CD14-positive monocyte (primary cell): ENCODE results near the gene FANCC. TPM values are rescaled to one million over a fixed set of nuclear protein-coding genes. Genes with fewer than 3 reads are reported as not detected.

Experiments used
- DNase-seq, 3 donors: peaks; one replicate each; pipeline ENCODE4 v3.0.0-alpha.2; 2011 to 2022
- H2AFZ ChIP-seq: 2 replicates; pipeline ENCODE4 v1.6.0; 2012; ENCODE audit warnings: mild to moderate bottlenecking, low read depth, low read length, inconsistent platforms; ENCODE audit not compliant: insufficient read depth, poor library complexity, severe bottlenecking
- H3K27ac ChIP-seq, 2 donors: 1 replicate in 1 of 2; 2 replicates in 1 of 2; pipeline ENCODE4 v1.5.1; 2012 to 2013; ENCODE audit warnings: low read length in 2 of 2, control low read depth in 1 of 2, inconsistent platforms in 1 of 2, low read depth in 1 of 2, mild to moderate bottlenecking in 1 of 2
- H3K27me3 ChIP-seq, 2 donors: one replicate each; pipeline versions ENCODE4 v1.6.0 to v1.6.1; 2011 to 2013; ENCODE audit warnings: low read length in 2 of 2; ENCODE audit not compliant: control insufficient read depth in 2 of 2, insufficient read depth in 2 of 2
- H3K36me3 ChIP-seq, 2 donors: replicated peaks in 1 of 2; 1 replicate in 1 of 2; 2 replicates in 1 of 2; pipeline versions ENCODE4 v1.5.1 to v1.6.1; 2012 to 2013; ENCODE audit warnings: low read length in 2 of 2, control low read depth in 1 of 2, inconsistent platforms in 1 of 2, mild to moderate bottlenecking in 1 of 2; ENCODE audit not compliant: insufficient read depth in 2 of 2, control insufficient read depth in 1 of 2
- H3K4me1 ChIP-seq, 2 donors: 1 replicate in 1 of 2; 2 replicates in 1 of 2; pipeline versions ENCODE4 v1.5.1 to v1.6.1; 2012 to 2013; ENCODE audit warnings: low read length in 2 of 2, control low read depth in 1 of 2, inconsistent platforms in 1 of 2, mild to moderate bottlenecking in 1 of 2, moderate library complexity in 1 of 2; ENCODE audit not compliant: insufficient read depth in 2 of 2, control insufficient read depth in 1 of 2
- H3K4me2 ChIP-seq: replicated peaks from 2 replicates; pipeline ENCODE3; 2012; ENCODE audit warnings: low read length, moderate library complexity, mild to moderate bottlenecking; ENCODE audit not compliant: poor library complexity, severe bottlenecking; ENCODE audit errors: extremely low read depth
- H3K4me3 ChIP-seq, 3 experiments: fragments of 200-600 bp in 1 of 3; sonication (generic) in 1 of 3; replicated peaks in 1 of 3; 1 replicate in 2 of 3; 2 replicates in 1 of 3; pipeline ENCODE4 v1.5.1; 2011 to 2013; ENCODE audit warnings: low read length in 3 of 3, mild to moderate bottlenecking in 3 of 3, control low read depth in 2 of 3, low read depth in 2 of 3, inconsistent platforms in 1 of 3, moderate library complexity in 1 of 3
- H3K79me2 ChIP-seq: 2 replicates; pipeline ENCODE4 v1.6.0; 2012; ENCODE audit warnings: mild to moderate bottlenecking, control low read depth, inconsistent platforms, low read length, moderate library complexity; ENCODE audit not compliant: insufficient read depth
- H3K9ac ChIP-seq: 2 replicates; pipeline ENCODE4 v1.6.0; 2017; ENCODE audit warnings: low read length, mild to moderate bottlenecking; ENCODE audit not compliant: insufficient read depth, poor library complexity, severe bottlenecking
- H3K9me3 ChIP-seq, 2 donors: replicated peaks in 1 of 2; 1 replicate in 1 of 2; 2 replicates in 1 of 2; pipeline versions ENCODE4 v1.5.1 to v1.6.1; 2012 to 2013; ENCODE audit warnings: low read length in 2 of 2, control low read depth in 1 of 2; ENCODE audit not compliant: control insufficient read depth in 1 of 2, insufficient read depth in 1 of 2
- H4K20me1 ChIP-seq: 2 replicates; pipeline ENCODE4 v1.6.0; 2012; ENCODE audit warnings: mild to moderate bottlenecking, low read length, control low read depth, moderate library complexity; ENCODE audit not compliant: insufficient read depth
- H3K27ac Mint-ChIP-seq, 7 donors: one replicate each; pipeline ENCODE4 v1.8.0; 2020; ENCODE audit warnings: mild to moderate bottlenecking in 7 of 7, mixed read lengths in 7 of 7, moderate library complexity in 6 of 7, inconsistent platforms in 2 of 7
- H3K27me3 Mint-ChIP-seq, 3 donors: one replicate each; pipeline ENCODE4 v1.8.0; 2021 to 2022; ENCODE audit warnings: low read depth in 3 of 3, mild to moderate bottlenecking in 3 of 3, mixed read lengths in 3 of 3, moderate library complexity in 3 of 3, inconsistent platforms in 1 of 3
- H3K36me3 Mint-ChIP-seq, 2 donors: one replicate each; pipeline ENCODE4 v1.8.0; 2020; ENCODE audit warnings: mixed read lengths in 2 of 2, inconsistent platforms in 1 of 2, mild to moderate bottlenecking in 1 of 2
- H3K4me1 Mint-ChIP-seq: one replicate; pipeline ENCODE4 v1.8.0; 2020; ENCODE audit warnings: mild to moderate bottlenecking, mixed read lengths
- H3K4me3 Mint-ChIP-seq, 2 donors: one replicate each; pipeline ENCODE4 v1.8.0; 2020; ENCODE audit warnings: mild to moderate bottlenecking in 2 of 2, mixed read lengths in 2 of 2, moderate library complexity in 1 of 2
- H3K9me3 Mint-ChIP-seq, 7 donors: one replicate each; pipeline ENCODE4 v1.8.0; 2020 to 2022; ENCODE audit warnings: mixed read lengths in 7 of 7, mild to moderate bottlenecking in 6 of 7, moderate library complexity in 6 of 7, inconsistent platforms in 2 of 7
- WGBS: methylation state at CpG from one replicate; pipeline ENCODE4 v1.1.5; 2013; ENCODE audit warnings: missing lambda C conversion rate; ENCODE audit not compliant: insufficient coverage; 5-methylcytosine and 5-hydroxymethylcytosine counted together
- intact Hi-C, 2 donors: fragments of 100-400 bp; cut with micrococcal nuclease; formaldehyde crosslinking; loops; one replicate each; pipeline versions ENCODE4 v1.15.0 to v1.15.1; 2023
- polyA plus RNA-seq, 3 donors: library from polyadenylated mRNA; depleted of rRNA in 1 of 3; unstranded in 2 of 3; stranded (reverse) in 1 of 3; fragments of 300-500 nt in 2 of 3; fragments of >200 nt in 1 of 3; fragmentation: Illumina TruSeq in 2 of 3; gene quantifications; 1 replicate in 2 of 3; 2 replicates in 1 of 3; pipeline ENCODE4 v1.2.3, GENCODE V29; 2012 to 2021
- TF ChIP-seq, protein P1 (sequence below): fragments of 200-600 bp; IDR thresholded peaks from one replicate; pipeline ENCODE4 v1.8.0; 2022; ENCODE audit warnings: antibody characterized with exemption, mild to moderate bottlenecking

FANCC gene
- polyA plus RNA-seq, 3 donors = 1.2 to 2.2 (median 1.5) TPM

DNA sequence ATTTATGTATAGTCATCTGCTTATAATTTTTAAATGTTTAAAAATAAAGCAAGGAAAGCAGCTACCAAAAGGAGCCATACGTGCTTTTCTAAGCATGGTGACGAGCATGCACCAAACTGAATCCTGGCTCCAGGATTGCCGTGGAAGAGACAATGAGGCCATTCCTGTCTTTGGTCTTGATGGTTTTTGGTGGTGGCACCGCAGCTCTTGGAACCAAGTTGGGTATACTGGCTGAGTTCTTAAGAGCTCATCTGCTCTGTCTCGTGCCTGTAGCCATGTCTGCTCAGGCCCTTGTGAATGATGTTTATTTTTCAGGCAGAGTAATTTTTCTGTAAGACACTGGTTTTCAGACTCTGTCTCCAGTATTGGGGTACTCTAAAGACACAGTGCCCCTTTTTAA lies 246.1 kb downstream of the FANCC start:
- no peak for DNase-seq
- Histone ChIP-seq H4K20me1 (no peaks in the 10 kb centered on the region), H3K36me3 (no peaks in the 10 kb centered on the region), H3K27me3 (no peaks in the 10 kb centered on the region), H3K27ac (no peak overlapping the region), H3K4me3 (no peak overlapping the region), H3K4me1 (no peaks in the 10 kb centered on the region), H3K4me2 (no peak overlapping the region), H3K9me3 (no peaks in the 10 kb centered on the region), H3K9ac (no peak overlapping the region), H3K79me2 (no peaks in the 10 kb centered on the region), H2AFZ (no peak overlapping the region)
- intact Hi-C loops = no loop called here
- Mint-ChIP-seq H3K9me3 (no peaks in the 10 kb centered on the region), H3K27me3 (no peaks in the 10 kb centered on the region), H3K27ac (no peak overlapping the region), H3K4me3 (no peak overlapping the region), H3K4me1 (no peaks in the 10 kb centered on the region), H3K36me3 (peaks cover 4 to 5% of the 10 kb centered on the region in 2 donors)
- 96% methylated on average over 4 of the region's 5 CpGs for WGBS
- TF ChIP-seq, protein P1, sequence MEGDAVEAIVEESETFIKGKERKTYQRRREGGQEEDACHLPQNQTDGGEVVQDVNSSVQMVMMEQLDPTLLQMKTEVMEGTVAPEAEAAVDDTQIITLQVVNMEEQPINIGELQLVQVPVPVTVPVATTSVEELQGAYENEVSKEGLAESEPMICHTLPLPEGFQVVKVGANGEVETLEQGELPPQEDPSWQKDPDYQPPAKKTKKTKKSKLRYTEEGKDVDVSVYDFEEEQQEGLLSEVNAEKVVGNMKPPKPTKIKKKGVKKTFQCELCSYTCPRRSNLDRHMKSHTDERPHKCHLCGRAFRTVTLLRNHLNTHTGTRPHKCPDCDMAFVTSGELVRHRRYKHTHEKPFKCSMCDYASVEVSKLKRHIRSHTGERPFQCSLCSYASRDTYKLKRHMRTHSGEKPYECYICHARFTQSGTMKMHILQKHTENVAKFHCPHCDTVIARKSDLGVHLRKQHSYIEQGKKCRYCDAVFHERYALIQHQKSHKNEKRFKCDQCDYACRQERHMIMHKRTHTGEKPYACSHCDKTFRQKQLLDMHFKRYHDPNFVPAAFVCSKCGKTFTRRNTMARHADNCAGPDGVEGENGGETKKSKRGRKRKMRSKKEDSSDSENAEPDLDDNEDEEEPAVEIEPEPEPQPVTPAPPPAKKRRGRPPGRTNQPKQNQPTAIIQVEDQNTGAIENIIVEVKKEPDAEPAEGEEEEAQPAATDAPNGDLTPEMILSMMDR = no peak

DNA sequence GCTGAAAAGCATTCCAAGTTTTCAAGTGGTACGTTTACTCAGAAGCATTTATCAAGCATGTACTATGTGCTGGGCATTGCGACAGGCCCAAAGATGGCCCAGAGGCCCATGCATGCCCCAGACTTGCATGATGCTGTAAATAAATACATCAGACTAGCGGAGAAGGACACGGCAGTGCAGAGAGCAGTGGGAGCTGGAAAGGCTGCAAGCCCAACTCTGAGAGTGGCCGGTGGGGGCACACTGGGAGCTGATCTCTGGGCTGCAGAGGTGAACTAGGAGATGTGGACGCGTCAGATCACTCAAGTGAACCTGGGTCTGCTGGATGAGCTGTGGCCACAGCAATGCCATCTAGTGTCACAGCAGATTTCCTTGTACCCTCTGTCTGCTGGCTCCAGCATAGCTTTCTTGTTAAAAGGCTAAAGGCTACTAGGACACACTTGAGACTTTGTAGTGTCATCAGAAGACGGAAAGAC lies 246.9 kb downstream of the FANCC start:
- Mint-ChIP-seq H3K4me3 (no peak overlapping the region), H3K4me1 (no peaks in the 10 kb centered on the region), H3K27ac (no peak overlapping the region), H3K36me3 (peaks cover 4 to 5% of the 10 kb centered on the region in 2 donors), H3K27me3 (no peaks in the 10 kb centered on the region), H3K9me3 (no peaks in the 10 kb centered on the region)
- intact Hi-C loops = no loop called here
- H3K27ac ChIP-seq = no peak overlapping the region
- 89% methylated on average over 7 of the region's 8 CpGs for WGBS
- no peak for DNase-seq
- no peak overlapping the region for H3K4me2 ChIP-seq
- H3K4me3 ChIP-seq = no peak overlapping the region
- no peaks in the 10 kb centered on the region for H3K36me3 ChIP-seq
- TF ChIP-seq, protein P1 = no peak
- H3K4me1 ChIP-seq = no peaks in the 10 kb centered on the region
- H2AFZ ChIP-seq = no peak overlapping the region
- no peaks in the 10 kb centered on the region for H3K9me3 ChIP-seq
- H3K79me2 ChIP-seq = no peaks in the 10 kb centered on the region
- no peaks in the 10 kb centered on the region for H4K20me1 ChIP-seq
- no peaks in the 10 kb centered on the region for H3K27me3 ChIP-seq
- no peak overlapping the region for H3K9ac ChIP-seq
